Measurements from ENCODE around the gene CCDC57.

GRCh38 chr17:82106688-82107305 lies 105.8 kb downstream of the CCDC57 start:
- TF ChIP-seq USF2 (IDR thresholded peaks at IDR 0.05; ENCODE audit: low read depth, low read length), result no peak
- TF ChIP-seq CTCF (conservative IDR thresholded peaks at IDR 0.05; ENCODE audit: low read depth, low read length), result no peak
- no peak for TF ChIP-seq CEBPB (IDR thresholded peaks at IDR 0.05; ENCODE audit: low read depth, low read length)
- TF ChIP-seq FOS (IDR thresholded peaks at IDR 0.05; ENCODE audit: low read depth, low read length), result no peak
- TF ChIP-seq RFX5 (IDR thresholded peaks at IDR 0.05; ENCODE audit: low read depth, low read length), result no peak
- TF ChIP-seq MAFK (IDR thresholded peaks at IDR 0.05; ENCODE audit: low read depth, low read length), result no peak
- TF ChIP-seq POLR2A (IDR thresholded peaks at IDR 0.05; ENCODE audit: low read depth, low read length), result no peak
- no peak for TF ChIP-seq BHLHE40 (IDR thresholded peaks at IDR 0.05; ENCODE audit: low read depth, low read length)
- TF ChIP-seq RCOR1 (IDR thresholded peaks at IDR 0.05; ENCODE audit: insufficient replicate concordance, low read length), result no peak
- no peak for TF ChIP-seq SMC3 (IDR thresholded peaks at IDR 0.05; ENCODE audit: low read depth, low read length)
- no peak for TF ChIP-seq MAZ (IDR thresholded peaks at IDR 0.05; ENCODE audit: borderline replicate concordance, low read depth, low read length)
- no peak for TF ChIP-seq NFE2L2 (IDR thresholded peaks at IDR 0.05; ENCODE audit: low read depth, low read length)
- TF ChIP-seq RAD21 (IDR thresholded peaks at IDR 0.05; ENCODE audit: low read length), result no peak
- TF ChIP-seq ELK1 (IDR thresholded peaks at IDR 0.05; ENCODE audit: borderline replicate concordance, low read depth, low read length), result no peak

Data from IMR-90 (cell line).